ENCODE data around the gene AK8. TPM values are rescaled to one million over a fixed set of nuclear protein-coding genes. Genes with fewer than 3 reads are reported as not detected.

The AK8 gene
- total RNA-seq, 1 donor from 2014 or later = 0.07 TPM

Other genes starting within 250 kb of the AK8 start
- gene DDX31, start 208.3 kb downstream of the AK8 start, total RNA-seq = 12.7 and 14.0 TPM in 2 replicates
- 16.7 and 18.2 TPM in 2 replicates for gene GTF3C4, start 207.8 kb downstream of the AK8 start, total RNA-seq
- 1.6 TPM in 2 replicates for gene SPACA9, start 614 bp upstream of the AK8 start, total RNA-seq
- gene TSC1, start 66.3 kb upstream of the AK8 start, total RNA-seq = 18.7 and 29.0 TPM in 2 replicates
- gene GFI1B, start 100.4 kb upstream of the AK8 start, total RNA-seq = not detected in 2 replicates
- gene GTF3C5, start 152.7 kb upstream of the AK8 start, total RNA-seq = 52.9 and 58.9 TPM in 2 replicates
- 0.07 and 0.18 TPM in 2 replicates for gene CEL, start 183.7 kb upstream of the AK8 start, total RNA-seq
- gene RALGDS, start 243.0 kb upstream of the AK8 start, total RNA-seq = 30.4 and 34.6 TPM in 2 replicates

All from pulmonary artery endothelial cell (primary cell).